Effector CD4-positive, alpha-beta T cell (primary cell): ENCODE results near the gene TSPAN17.

ENCODE experiments used
- DNase-seq: peaks from one replicate; pipeline ENCODE4 v3.0.0-alpha.2; 2020

TSPAN17 gene

DNA sequence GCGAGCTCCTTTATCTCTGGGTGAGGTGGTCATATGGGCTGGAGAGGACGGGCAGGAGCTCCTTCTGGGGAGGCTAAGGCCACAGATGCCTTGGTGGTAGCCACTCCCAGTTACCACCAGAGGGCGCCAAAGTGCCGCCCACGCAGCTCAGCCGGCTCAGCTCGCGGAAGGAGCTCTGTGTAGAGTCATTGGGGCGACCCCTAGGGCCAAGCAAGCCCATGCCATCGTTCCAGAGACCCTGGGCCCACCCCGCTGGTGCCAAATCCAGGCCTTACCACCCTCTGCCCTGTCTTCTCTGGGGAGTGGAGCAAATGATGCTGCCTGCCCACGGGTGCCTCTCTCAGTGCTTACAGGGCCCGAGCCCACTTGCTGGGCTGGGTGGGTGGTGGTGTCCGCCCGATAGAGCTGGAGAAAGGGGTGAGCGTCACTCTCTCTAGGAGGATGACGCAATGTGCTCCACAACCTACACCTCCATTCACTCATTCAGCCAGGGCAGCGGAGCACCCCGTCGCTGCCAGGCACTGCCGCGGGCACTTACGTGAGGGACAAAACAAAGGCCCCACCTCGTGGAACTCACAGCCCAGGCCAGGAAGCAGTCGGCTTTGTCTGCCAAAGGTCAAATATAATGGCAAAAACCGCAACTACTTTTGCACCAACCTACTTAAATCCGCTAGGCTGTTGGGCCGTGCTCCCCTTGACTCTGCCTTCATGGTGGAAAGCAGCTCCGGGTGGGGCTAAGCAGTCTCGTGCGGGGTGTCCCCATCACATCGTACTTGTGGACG lies 13.8 kb downstream of the TSPAN17 start:
- DNase-seq, result peak; percentile 67

DNA sequence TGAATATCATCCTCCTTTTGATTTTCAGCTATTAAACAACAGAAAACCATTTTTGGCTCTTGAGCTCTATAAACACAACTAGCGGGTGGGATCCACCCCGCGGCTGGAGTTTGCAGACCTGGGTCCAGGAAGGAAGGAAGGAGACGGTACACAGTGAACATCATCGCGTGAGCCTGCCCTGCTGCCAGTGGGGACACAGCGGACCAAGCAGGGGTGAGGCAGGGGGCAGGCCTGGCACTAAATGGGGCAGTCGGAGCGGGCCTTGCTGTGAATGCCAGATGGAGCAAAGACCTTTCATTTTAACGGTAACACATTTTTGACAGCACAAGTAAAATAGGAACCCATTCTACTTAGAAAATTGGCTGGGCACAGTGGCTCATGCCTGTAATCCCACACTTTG lies 14.4 kb downstream of the TSPAN17 start:
- DNase-seq, result no peak

DNA sequence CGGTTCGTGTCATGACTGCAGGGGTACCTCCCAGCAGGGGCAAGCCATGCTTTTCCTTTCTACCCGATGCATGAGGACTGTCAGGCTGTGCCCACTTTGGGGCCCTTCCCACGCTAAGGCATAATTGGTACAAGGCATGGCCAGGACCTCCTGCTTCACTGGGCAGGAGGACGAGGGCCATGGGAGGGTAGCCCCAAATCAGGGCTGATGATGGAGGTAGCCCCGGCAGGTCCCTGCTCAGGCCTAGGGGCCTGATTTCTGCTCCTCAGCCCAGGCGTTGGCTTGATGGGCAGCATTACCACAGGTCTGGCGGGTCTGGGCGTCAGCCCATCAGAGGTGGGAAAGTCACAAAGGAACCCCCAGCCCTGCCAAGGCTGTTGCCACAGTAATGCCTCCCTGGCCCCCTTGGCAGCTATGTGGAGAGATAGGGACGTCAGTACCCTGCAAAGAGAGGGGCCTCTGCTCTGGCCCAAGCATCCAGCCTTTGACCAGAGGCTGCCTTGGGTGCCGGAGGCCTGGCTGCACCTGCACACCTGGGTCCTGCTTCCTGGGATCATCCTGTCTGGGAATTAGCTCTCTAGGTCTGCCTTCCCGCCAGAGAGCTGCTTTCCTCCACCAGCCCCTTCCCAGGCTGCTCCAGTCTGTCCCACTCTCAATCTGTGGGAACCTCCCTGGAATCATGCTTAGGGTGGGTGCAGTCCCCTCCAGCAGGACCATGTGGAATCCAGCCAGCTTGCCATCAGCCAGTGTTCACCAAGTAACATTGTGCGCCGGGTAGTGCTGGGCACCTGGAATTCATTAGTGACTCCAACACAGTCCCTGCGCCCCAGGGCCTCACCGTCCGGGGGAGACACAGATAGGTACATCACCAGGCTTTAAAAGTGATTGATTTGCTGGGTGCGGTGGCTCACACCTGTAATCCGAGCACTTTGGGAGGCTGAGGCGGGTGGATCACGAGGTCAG lies 15.4 kb downstream of the TSPAN17 start:
- DNase-seq, result no peak

DNA sequence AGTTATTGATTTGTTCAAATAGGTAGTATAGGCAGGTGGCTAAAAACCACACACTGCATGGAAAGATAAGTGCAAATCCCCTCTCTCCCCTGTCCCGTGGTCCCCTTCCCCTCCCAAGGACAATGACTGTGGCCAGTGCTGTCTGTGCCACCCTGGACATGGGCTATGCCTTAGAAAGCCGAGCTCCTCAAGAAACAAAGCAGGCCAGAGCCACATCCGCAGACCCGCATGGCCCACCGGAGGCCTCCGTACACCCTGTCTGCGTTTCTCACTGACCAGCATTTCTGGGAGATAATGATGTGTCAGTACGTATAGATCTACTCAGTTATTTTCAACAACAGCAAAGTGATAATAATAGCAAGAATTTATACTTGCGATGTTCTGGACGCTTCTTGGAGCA lies 16.3 kb downstream of the TSPAN17 start:
- no peak for DNase-seq

DNA sequence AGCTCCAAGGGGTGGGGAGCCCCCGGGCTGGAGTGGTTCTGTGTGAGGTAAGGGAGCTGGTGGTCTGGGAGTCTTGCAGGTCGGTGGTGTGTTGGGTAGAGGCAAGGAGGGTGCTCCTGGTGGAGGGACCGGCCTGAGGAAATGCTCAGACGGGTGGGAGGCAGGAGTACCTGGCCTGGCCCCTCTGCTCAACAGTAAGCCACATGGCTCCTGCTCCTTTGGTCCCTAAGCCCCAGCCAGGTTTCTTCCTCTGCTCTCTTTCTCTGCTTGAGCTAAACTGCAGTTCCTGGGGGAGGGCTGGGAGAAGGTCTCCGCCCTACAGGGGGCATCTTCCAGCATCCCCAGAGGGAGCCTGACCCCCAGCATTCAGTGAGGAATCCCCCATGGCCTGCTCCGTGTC lies 17.2 kb downstream of the TSPAN17 start:
- no peak for DNase-seq

DNA sequence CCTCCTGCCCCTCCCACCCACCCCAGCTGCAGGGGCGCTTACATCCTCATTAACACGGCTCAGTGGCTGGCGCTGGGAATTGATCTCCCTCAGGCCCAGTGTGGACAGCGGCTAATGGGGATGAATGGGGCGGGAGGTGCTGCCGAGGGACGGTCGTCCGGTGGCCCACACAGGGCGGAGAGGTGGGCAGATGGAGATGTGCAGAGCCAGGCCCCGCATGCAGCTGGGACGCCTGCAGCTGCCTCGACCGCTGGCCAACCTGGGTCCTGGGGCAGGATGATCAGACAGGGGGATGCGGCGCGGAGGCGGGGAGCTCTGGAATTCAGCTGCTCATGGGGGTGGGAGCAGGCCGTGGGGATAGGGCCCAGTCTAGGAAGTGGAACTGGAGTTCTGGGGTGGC lies 17.6 kb downstream of the TSPAN17 start:
- no peak for DNase-seq

DNA sequence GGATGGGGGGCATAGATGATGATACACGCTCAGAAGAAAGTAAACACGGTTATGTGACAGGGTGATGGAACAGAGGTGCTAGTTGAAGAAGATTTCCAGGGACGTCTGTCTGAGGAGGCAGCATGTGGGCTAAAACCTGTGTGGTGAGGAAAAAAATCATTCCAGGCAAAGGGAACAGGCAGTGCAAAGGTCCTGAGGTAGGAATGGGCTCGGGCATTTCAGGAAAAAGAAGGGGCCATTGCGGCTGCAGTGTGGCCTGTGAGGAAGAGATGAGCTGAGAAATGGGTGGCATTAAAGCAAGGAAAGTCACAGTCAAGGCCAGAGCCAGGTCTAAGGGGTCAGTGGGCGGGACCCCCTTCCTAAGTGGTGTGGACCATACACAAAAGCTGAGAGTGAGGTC lies 18.2 kb downstream of the TSPAN17 start:
- no peak for DNase-seq

DNA sequence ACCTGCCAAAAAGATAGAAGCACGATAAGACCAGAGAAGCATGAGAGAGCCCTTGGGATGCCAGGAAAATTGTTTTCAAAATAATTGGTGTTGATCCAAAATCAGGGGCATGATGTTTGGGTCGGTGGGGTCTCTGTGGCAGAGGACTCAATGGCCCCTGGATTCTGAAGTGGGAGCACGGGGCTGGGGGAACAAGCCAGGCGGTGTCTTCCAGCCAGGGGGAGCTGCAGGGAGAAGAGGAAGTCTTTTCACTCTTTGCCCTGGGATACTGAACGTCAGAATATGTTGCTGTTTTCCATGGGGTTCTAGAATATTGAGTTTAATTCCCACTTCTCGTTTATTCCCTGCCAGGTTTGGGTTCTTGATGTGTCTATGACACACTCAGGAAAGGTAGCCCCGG lies 20.4 kb downstream of the TSPAN17 start:
- no peak for DNase-seq

DNA sequence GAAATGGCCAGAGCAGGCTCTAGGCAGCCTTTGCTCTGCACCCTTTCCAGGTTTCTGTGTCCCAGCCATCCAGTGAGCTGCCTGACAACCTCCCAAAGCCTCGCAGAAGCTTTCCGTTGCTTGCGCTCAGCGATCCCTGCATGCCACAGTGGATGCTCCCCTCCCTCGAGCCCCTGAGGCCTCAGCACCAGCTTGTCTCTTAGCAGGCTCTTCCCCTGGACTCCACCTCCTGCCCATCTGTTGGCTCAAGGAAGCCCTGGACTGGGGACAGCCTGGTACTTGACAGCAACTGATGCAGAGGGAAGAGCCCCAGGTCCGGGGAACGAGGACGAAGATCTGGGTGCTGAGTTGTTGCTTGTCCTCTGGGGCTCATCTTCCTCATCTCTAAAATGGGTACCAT lies 23.2 kb downstream of the TSPAN17 start:
- no peak for DNase-seq

DNA sequence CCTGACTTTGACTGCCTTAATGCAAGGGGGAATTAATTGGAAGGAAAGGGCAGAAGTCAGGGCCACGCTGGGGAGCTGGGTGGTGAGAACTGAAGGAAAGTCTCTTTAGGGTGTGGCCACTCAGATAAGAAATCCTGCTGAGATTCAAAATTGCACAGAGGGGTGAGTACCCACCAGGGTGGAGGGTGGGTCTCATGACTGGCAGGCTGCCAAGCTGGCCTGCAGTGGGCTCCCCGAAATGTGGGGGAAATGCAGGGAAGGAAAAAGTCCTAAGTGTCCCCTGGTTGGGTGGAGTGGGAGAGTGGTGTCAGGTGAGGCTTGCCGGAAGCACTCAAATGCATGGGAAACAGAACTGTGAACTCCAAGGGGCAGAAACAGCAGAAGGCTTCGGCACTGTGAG lies 24.1 kb downstream of the TSPAN17 start:
- no peak for DNase-seq

DNA sequence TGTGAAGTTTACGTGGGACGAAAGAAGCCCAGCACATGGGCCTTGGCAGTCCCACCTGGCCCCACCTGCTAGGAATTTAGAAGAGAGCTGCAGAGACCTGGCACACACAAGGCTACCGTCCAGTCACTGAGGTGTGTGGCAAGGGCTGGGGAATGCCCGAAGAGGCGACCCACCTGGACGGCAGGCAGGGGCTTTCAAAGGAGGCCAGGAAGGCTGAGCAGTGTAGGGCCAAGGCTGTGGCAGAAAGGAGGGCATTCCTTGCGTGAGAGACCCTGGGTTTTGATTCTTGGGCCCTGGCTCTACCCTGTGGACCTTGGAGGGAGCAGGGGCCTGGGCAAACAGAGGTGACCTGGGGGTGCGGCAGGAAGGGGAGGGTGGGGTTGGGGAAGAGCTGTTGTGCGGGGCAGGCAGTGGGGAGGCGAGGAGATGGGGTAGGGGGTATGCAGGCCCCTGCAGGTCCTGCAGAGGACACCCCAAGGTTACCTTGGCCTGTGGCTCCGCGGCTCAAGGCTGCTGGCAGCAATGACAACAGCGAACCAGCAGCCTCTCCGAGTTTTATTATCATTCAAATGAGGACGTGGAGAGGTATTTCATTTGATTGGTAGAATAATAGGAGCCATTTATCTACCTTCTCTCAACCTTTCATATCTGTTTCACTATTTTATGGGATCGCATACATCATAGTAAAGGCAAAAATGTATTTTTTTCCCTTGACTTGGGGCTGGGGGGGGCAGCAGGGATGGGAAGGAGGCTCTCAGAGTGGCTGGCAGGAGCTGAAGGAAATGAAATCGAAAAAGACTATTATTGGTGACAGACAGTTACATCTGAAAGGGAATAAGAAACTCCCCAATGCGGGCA lies 24.8 kb downstream of the TSPAN17 start:
- DNase-seq, result no peak

DNA sequence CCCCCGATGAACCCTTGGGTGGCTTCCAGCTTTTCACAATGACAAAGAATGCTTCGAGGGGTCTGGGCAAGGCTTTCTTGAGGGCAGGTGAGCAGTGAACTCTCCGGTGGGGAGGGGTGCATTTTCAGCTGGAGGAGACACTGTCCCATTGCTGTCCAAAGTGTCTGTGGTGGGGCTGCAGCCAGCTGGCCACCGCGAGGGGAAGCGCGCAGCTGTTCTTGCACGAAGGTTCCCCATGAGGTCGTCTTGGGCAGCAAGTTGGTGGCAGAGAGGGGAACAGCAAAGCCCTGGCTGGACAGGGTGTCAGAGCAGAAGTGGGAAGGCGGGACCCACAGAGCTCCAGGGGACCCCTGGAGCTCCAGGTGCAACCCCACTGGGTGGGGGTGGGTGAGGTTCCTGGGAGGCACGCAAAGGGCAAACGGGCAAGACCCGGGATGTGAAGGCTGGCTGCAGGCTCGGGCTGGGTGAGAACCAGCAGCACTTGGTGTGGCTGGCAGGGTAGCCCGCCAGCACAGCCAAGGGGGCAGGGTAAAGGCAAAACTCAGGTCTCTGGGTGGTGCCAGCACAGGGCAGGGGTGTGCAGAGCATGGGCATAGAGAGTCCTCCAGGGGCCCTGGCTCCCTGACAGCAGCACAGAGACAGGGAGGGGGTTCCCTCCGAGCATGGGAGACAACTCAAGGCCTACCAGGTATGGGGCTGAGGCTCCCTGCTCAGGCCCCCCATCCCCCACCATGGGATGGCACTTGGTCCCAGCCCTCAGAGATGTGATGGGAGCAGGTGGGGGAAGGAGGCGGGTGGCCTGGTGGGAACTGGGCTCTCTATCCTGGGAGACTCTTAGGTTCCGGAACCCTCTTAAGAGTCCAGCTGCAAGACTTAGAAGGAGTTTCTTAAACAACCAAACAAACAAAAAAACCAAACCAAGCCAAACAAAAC lies 26.6 kb downstream of the TSPAN17 start:
- no peak for DNase-seq

DNA sequence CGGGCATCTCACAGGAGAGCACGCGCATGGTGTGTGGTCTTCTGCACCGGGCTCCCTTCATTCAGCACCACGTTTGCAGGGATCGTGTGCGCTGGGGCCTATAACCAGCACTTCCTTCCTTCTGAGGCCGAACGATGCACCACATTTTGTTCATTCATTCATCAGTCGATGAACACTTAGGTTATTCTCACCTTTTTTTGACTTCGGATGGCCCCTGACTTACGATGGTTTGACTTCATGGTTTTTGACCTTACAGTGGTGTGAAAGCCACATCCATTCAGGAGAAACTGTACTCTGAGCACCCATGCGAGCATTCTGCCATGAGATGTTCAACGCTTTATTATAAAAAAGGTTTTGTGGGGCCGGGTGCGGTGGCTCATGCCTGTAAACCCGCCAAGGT lies 27.5 kb downstream of the TSPAN17 start:
- DNase-seq, result no peak

DNA sequence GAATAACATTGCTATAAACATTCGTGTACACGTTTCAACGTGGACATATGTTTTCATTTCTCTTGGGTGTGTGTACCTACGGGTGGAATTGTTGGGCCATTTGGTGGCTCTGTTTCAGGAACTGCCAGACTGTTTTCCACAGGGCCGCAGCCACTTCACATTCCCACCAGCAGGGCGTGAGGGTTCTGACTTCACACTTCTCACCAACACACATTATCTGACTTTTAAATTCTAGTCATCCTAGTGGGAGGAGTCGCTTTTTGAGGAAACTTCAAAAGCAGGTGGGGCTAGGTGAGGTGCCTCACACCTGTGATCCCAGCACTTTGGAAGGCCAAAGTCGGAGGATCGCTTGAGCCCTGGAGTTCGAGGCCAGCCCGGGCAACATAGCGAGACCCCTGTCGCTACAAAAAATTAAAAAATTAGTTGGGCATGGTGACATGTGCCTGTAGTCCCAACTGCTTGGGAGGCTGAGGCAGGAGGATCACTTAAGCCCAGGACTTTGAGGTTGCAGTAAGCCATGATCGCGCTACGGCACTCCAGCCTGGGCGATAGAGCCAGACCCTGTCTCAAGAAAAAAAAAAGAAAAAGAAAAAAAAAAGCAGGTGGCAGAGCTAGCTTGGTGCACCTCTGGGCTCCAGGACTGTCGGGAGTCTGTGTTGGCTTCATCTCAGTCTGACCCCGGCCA lies 28.5 kb downstream of the TSPAN17 start:
- no peak for DNase-seq

DNA sequence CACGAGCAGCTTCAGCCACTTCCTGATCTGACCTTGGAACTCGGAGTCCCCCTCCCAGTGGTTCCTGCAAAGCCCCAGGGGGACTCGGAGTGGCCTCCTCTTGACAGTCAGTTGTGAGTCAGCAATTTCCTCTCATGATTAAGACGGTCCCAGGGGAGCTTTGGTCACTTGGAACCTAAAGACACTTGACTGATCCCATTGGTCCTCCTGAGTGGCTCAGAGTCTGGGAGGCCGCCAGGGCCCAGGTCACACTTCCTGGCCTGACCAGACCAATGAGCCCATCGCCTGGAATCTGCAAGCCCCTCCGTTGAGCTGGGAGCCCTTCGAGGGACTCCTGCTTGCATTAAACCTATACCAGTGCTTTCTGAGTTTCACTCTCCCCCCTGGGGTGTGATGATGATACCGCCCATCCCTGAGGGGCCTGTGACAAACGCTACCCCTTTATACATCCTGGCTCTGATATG lies 29.1 kb downstream of the TSPAN17 start:
- no peak for DNase-seq

DNA sequence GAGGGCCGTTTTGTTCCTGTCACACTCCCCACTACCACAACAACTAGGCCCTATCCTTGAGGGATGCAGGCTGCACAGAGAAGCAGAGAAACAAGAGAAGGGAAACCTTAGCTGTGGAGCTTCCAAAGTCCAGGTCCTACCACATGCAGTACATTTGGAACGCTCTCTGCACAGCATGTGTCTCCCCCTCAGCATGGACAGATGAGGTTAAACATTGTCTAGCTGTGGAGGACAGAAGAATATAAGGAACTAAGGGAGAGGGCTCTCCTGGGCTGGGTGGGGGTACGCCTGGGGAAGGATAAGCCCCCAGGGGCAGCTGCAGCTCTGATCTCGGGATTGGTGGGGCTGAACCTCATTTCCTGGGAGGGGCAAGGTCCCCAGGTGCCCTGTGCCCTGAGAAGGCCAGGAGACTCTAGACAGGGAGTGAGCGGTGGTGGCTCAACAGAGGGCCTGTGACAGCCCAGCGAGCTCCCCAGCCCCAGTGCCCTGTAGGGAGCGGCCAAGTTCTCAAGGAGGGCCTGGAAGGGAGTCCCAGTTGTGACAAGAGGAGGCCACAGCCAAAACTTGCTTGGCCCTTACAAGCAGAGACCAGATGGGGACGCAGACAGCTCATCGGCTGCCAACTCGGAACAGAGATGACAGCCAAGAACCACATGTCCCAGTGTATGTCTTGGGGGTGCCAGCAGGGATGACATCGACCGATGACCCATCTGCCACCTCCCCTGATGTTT lies 30.1 kb downstream of the TSPAN17 start:
- DNase-seq, result no peak

DNA sequence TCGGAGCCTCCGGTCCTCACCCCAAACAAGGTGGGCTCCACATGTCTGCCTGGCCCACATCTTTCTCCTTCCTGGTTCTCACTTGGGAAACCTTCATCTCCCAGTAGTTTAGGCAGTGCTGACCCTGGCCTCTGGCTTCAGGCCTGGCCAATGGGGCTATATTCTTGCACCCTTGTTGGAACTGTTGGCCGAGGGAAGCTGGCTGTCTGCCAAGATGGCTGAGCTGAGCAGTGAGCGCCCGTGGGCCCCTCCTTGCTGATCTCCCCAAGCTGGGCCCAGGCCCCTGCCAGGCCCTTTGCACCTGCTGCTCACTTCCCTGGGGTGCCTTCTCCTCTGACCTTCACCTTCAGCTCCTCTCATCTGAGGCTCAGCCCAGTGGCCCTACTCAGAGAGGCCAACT lies 31.3 kb downstream of the TSPAN17 start:
- no peak for DNase-seq

DNA sequence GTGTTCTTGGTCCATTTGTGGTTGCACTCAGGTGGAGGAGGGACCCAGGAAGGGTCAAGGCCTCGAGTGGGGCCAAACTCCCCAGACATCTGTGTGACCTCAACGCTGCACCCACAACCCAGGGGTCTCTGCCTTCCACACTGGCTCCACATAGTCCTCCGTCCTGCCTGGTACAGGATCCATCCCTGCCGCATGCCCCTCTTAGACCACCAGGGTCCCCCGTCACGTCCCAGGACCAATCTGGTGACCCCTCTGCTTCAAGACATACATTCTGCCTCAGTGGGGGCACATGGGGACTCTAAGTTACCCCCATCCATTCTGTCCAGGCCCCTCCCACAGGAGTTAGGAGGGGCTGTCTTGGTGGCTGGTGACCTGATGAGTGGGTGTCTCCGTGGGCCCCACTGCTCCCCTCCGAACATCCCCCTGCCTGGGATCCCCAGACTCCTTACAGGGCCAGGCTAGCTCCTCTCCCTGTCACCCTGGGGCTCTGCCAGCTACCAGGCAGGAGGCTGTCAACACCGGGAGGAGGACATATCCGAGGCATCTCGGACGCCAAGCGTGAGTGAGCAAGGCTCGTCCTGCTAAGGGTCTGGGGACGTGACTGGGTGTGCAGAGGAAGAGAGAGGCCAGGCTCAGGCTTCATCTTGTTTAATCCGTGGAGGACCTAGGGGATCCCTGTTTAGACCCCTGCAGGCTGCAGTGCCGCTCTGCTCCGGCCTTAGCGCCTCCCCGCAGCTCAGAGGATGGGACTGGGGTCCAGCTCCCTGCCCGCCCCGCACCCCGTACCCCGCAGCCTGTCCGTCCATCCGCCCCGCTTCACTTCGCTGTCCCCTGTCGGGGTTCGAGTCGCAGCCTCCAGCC lies 32.3 kb downstream of the TSPAN17 start:
- DNase-seq, result no peak

DNA sequence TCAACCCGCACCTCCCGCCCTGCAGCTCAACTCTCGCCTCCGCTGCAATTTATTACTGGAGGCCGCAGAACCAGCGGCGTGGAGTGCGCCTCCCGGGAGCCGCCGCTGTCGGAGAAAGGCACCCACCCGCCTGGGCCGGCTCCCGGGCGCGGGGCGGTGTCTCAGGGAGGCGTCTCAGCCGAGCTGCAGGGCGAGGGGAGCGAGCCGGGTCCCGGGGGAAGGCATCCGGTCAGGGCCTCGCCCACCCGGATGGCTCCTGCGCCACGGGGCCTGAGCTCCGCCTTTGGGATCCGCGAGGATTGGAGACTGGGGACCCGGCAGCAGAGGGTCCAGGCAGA lies 32.9 kb downstream of the TSPAN17 start:
- DNase-seq, result no peak
